ENCODE measurements around the gene PPP1R26. TPM values are rescaled to one million over a fixed set of nuclear protein-coding genes. Genes with fewer than 3 reads are reported as not detected.
"Not testable (repeated sequence)": the region's sequence is repeated elsewhere in the genome, so short reads cannot be mapped to it uniquely, and the experiment has no call there.

The PPP1R26 gene
- total RNA-seq, 2 donors from 2014 or later: 0.14 to 0.54 TPM

GRCh38 chr9:135507104-135508035 lies 27.8 kb downstream of the PPP1R26 start:
- H3K9me3 Mint-ChIP-seq: peaks cover 17% of the 10 kb centered on the region in 2 donors
- no peak for ATAC-seq
- DNase-seq (ENCODE audit: low spot score in 2 of 2): no peak
- peak overlapping the region in 1 of 2 donors; percentile 65 for H3K27ac Mint-ChIP-seq
- peaks cover 19 to 22% of the 10 kb centered on the region in 2 donors for H3K36me3 Mint-ChIP-seq

GRCh38 chr9:135508211-135508820 lies 28.7 kb downstream of the PPP1R26 start:
- H3K27ac Mint-ChIP-seq: no peak overlapping the region
- H3K36me3 Mint-ChIP-seq: peaks cover 19 to 22% of the 10 kb centered on the region in 2 donors
- H3K9me3 Mint-ChIP-seq: peaks cover 17% of the 10 kb centered on the region in 2 donors
- DNase-seq (ENCODE audit: low spot score in 2 of 2): no peak
- no peak for ATAC-seq

- H3K27ac Mint-ChIP-seq: no peak overlapping the region
- H3K9me3 Mint-ChIP-seq: peaks cover 17% of the 10 kb centered on the region in 2 donors
- peaks cover 19 to 20% of the 10 kb centered on the region in 2 donors for H3K36me3 Mint-ChIP-seq
- ATAC-seq (no peak), DNase-seq (ENCODE audit: low spot score in 2 of 2) (no peak)
Observed at GRCh38 chr9:135509458-135509857, 29.9 kb downstream of the PPP1R26 start.

DNA sequence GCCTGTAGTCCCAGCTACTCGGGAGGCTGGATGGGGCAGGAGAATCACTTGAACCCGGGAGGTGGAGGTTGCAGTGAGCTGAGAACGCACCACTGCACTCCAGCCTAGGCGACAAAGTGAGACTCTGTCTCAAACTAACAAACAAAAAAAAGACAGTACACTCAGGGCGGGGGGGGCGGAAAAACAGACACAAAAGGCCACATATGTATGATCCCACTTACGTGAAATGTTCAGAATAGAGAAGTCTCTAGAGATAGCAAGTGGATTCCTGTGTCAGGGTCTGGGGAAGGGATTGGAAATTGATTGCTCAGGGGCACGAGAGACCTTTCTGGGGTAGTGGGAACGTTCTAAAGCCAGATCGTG lies 32.6 kb downstream of the PPP1R26 start:
- Mint-ChIP-seq H3K27ac (no peak overlapping the region), H3K9me3 (peaks cover 17% of the 10 kb centered on the region in 2 donors), H3K36me3 (peaks cover 11 to 19% of the 10 kb centered on the region in 2 donors)
- ATAC-seq (no peak), DNase-seq (ENCODE audit: low spot score in 2 of 2) (no peak)

- peaks cover 11 to 16% of the 10 kb centered on the region in 2 donors for H3K36me3 Mint-ChIP-seq
- peaks cover 15 to 16% of the 10 kb centered on the region in 2 donors for H3K9me3 Mint-ChIP-seq
- H3K27ac Mint-ChIP-seq: no peak overlapping the region
- ATAC-seq: no peak
- DNase-seq (ENCODE audit: low spot score in 2 of 2): no peak
Observed at GRCh38 chr9:135512904-135513303, 33.3 kb downstream of the PPP1R26 start.

DNA sequence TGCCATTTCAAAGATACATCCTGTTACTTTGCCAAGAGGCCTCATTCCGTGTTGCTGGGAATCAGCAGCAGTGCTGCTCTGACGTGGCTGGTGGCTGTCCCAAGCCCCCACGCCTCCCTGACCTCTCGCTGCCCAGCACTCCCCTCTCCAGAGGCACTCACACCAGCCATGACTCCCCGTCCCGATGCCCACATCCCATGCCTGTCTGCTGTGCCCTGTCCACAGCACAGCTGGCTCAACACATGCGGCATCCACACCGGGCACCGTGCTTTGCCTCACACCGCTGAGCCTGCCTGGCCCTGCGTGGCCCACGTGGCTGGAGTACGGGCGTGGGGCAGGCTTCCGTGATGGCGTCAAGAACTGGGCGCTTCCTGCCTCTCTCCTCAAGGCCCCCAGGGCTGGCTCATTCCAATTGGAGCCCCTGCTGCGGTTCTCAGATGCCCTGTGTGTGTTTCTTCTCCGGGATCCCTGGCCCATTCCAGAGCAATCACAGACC lies 33.8 kb downstream of the PPP1R26 start:
- H3K36me3 Mint-ChIP-seq: peaks cover 11% of the 10 kb centered on the region in 2 donors

DNA sequence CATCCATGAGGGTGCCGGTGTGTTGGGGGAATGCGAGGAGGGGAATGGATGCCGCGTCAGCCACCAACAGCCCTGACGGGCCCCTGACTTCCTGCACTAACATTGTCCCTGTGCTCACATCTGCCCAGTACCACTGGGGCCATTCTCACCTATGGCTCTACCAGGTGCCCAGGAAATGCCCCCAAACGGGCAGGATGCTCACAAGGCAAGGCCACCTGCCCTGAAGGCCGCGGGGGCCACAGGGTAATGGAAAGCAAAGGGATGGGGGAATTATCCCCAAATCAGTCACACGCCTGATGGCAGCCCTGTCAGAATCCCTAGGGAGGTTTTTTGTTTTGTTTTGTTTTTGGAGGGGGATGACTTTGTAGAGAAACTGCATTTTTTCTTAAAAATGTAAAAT lies 34.3 kb downstream of the PPP1R26 start:
- not testable (repeated sequence) for H3K27ac Mint-ChIP-seq; DNase-seq (ENCODE audit: low spot score in 2 of 2); H3K36me3 Mint-ChIP-seq; H3K9me3 Mint-ChIP-seq; ATAC-seq

More for the DNA sequence above, 33.8 kb downstream of the PPP1R26 start:
- ATAC-seq: no peak
- Mint-ChIP-seq H3K9me3 (peaks cover 10 to 11% of the 10 kb centered on the region in 2 donors), H3K27ac (no peak overlapping the region)
- DNase-seq (ENCODE audit: low spot score in 2 of 2): peak in 1 of 2 donors; percentile 50

- H3K27ac Mint-ChIP-seq: no peak overlapping the region
- H3K36me3 Mint-ChIP-seq: peaks cover 0 to 1% of the 10 kb centered on the region in 2 donors
- ATAC-seq (no peak), DNase-seq (ENCODE audit: low spot score in 2 of 2) (peak in 1 of 2 donors; percentile 50)
- H3K9me3 Mint-ChIP-seq: peaks cover under 1 to 1% of the 10 kb centered on the region in 2 donors
Observed at GRCh38 chr9:135514342-135515082, 34.9 kb downstream of the PPP1R26 start.

- no peak for DNase-seq (ENCODE audit: low spot score in 2 of 2)
- ATAC-seq: no peak
- Mint-ChIP-seq H3K36me3 (no peaks in the 10 kb centered on the region), H3K27ac (peak overlapping the region in 1 of 2 donors; percentile 56), H3K9me3 (no peaks in the 10 kb centered on the region)
Observed at GRCh38 chr9:135515083-135515951, 35.7 kb downstream of the PPP1R26 start.

DNA sequence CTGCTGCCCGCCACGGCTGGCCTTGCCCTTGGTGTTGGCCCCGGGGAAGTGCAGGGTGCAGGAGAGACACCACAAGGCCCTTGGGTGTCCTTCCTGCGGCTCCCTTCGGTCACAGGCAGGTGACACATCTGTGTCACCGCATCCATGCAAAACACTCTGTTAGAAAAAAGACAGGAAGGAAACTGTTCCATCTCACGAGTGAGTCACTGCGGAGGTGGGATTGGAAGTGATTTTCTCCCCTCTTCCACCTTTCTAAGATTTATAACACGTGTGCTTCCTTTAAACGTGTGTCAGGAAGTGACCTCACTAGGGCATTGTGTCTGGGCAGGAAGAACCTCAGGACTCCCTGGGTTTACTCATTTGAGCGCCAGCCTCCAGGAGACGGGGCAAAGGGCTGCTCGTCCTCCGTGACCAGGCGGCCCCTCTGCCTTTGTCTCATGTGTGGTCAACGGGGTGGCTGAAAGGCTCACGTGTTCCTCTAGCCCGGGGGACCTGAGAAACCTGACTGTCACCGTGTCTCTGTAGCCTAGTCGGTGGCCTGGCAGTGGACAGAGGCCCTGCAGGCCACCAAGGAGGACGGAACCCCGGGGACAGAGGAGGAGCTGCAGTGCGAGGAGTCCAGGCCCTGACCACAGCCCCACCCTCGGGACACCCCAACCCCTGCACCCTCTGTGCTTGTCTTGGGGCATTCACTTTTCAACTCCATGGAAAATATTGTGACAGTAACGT lies 36.7 kb downstream of the PPP1R26 start:
- Mint-ChIP-seq H3K36me3 (no peaks in the 10 kb centered on the region), H3K27ac (peak overlapping the region in 1 of 2 donors; percentile 56), H3K9me3 (no peaks in the 10 kb centered on the region)
- ATAC-seq (peak; percentile 46 to 64), DNase-seq (ENCODE audit: low spot score in 2 of 2) (no peak)

DNA sequence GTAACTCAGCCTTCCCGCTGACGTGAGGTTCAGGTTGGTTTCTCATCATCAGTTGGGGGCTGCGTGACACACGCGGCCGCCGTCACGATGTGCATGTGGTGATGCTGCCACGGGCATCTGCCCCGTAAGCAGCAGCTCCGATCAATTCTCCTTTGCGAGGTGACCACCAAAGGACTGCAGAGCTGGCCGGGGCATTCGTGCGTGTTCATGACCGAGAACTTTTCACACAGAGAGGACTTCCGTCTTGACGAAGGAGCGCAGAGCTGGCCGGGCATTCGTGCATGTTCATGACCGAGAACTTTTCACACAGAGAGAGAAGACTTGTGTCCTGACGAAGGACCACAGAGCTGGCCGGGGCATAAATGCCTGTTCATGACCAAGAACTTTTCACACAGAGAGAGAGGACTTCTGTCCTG lies 37.8 kb downstream of the PPP1R26 start:
- DNase-seq (ENCODE audit: low spot score in 2 of 2): no peak
- ATAC-seq: no peak
- Mint-ChIP-seq H3K9me3 (no peaks in the 10 kb centered on the region), H3K36me3 (no peaks in the 10 kb centered on the region), H3K27ac (no peak overlapping the region)

GRCh38 chr9:135519179-135519971 lies 39.8 kb downstream of the PPP1R26 start:
- ATAC-seq: no peak
- H3K9me3 Mint-ChIP-seq: no peaks in the 10 kb centered on the region

DNA sequence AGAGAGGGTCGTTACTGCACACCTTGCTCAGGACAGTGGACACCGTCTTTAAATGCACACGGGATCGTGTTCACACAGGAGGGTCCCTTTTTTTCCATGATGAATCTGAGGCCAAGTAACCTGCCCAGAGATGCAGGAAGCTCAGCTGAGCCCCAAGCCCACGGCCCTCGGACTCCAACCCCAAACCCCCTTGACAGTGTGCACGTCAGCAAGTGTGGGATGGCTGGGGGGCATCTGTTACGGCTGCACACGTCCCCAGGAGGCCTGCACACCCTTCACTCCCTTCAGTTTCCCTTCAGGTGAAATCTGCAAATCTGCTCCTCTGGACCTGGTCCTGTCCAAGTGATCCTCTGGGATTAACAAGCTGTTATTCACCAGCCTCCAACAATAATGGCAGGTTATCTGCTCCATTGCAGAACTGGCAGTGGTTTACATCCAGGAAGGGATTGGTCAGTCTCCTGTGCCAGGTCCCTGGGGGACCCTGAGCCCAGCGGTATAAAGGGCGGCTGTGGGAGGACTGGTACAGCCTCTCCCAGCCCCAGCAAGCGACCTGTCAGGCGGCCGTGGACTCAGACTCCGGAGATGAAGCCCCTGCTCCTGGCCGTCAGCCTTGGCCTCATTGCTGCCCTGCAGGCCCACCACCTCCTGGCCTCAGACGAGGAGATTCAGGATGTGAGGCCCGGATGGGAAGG lies 41.5 kb downstream of the PPP1R26 start, which contains the start of gene LCN1:
LCN1 (plus strand) TSS at position 525 of the 692 bp plus-strand sequence; CDS start at position 583, 58 bp downstream.
- no peak for DNase-seq (ENCODE audit: low spot score in 2 of 2)
- Mint-ChIP-seq H3K9me3 (no peaks in the 10 kb centered on the region), H3K36me3 (no peaks in the 10 kb centered on the region), H3K27ac (no peak within 1 kb of the TSS)
- no peak for ATAC-seq

More at GRCh38 chr9:135519179-135519971, 39.8 kb downstream of the PPP1R26 start:
- no peak for DNase-seq (ENCODE audit: low spot score in 2 of 2)
- Mint-ChIP-seq H3K36me3 (no peaks in the 10 kb centered on the region), H3K27ac (no peak overlapping the region)

- no peak for DNase-seq (ENCODE audit: low spot score in 2 of 2)
- no peak overlapping the region for H3K27ac Mint-ChIP-seq
- no peaks in the 10 kb centered on the region for H3K9me3 Mint-ChIP-seq
- H3K36me3 Mint-ChIP-seq: no peaks in the 10 kb centered on the region
- ATAC-seq: no peak
Observed at GRCh38 chr9:135521608-135522095, 42.1 kb downstream of the PPP1R26 start.
